Measurements from ENCODE around the gene HNRNPLL.

GRCh38 chr2:38521835-38522234 is 80.9 kb downstream of the HNRNPLL start:
- TF ChIP-seq CTCF (IDR thresholded peaks at IDR 0.05) (no peak), POLR2AphosphoS5 (IDR thresholded peaks at IDR 0.05) (no peak), POLR2A (IDR thresholded peaks at IDR 0.05) (no peak)
